Nephron (organoid): ENCODE measurements around the gene INTS7.

Source experiments
- H3K27ac Mint-ChIP-seq, 3 experiments: 2 replicates each; pipeline ENCODE4 v1.8.0; 2020; ENCODE audit warnings: mixed read lengths in 3 of 3, mild to moderate bottlenecking in 2 of 3, moderate library complexity in 1 of 3
- H3K27me3 Mint-ChIP-seq: 2 replicates; pipeline ENCODE4 v1.8.0; 2021; ENCODE audit warnings: low read depth, mild to moderate bottlenecking, moderate library complexity, mixed read lengths
- H3K36me3 Mint-ChIP-seq: 2 replicates; pipeline ENCODE4 v1.8.0; 2020; ENCODE audit warnings: low read depth, mixed read lengths
- H3K4me1 Mint-ChIP-seq: 2 replicates; pipeline ENCODE4 v1.8.0; 2020; ENCODE audit warnings: mixed read lengths
- H3K4me3 Mint-ChIP-seq, 3 experiments: 2 replicates each; pipeline ENCODE4 v1.8.0; 2020; ENCODE audit warnings: mild to moderate bottlenecking in 3 of 3, mixed read lengths in 3 of 3, moderate library complexity in 2 of 3
- H3K9me3 Mint-ChIP-seq: 2 replicates; pipeline ENCODE4 v1.8.0; 2020; ENCODE audit warnings: mixed read lengths
- TF ChIP-seq, protein P1 (sequence below), 3 experiments: fragments of 200-600 bp; sonication (generic); IDR thresholded peaks; one replicate each; pipeline ENCODE4 v1.5.0; 2021; ENCODE audit warnings: antibody characterized with exemption in 3 of 3; ENCODE audit not compliant: unreplicated experiment in 3 of 3

The INTS7 gene

DNA sequence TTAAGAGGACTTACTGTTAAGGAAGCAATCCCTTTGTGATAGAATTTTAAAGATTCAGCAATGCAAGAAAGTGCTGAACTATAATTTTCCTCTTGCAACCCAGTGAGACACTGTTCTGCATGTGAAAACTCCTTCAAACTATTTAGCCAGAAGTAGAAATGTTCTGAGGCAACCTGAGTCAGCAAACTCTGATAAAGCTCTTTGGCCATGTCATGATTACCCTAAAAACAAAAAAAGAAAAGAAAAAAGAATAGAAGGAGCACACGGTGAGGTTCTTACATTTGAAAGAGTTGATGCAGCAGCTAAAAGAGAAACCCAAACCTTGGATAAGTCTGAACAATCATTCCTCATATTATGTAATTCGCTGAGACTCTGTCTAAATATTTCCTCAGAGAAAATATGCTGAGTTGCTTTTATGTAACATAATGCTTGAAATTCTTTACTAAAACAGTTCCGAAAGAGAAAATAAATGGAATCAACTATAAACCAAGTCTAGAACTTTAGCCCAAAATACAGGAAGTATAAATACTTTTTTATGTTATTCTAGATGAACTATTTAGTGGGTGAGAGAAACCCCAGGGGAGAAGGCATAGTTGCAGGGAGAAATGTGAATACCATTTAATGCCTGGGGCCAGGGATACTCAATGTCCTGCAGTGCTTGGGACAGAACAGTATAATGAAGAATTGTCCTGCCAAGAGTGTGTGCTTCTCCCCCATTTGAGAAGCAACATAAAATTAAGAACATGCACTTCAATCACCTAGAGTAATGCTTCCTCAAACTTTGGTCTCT, 60.0 kb downstream of the INTS7 start:
- Mint-ChIP-seq H3K4me3 (no peak overlapping the region), H3K27ac (peak overlapping the region in 2 of 3 experiments; percentile 35 to 38), H3K4me1 (no peaks in the 10 kb centered on the region), H3K36me3 (peaks cover 56% of the 10 kb centered on the region), H3K9me3 (no peaks in the 10 kb centered on the region), H3K27me3 (no peaks in the 10 kb centered on the region)
- TF ChIP-seq, protein P1, sequence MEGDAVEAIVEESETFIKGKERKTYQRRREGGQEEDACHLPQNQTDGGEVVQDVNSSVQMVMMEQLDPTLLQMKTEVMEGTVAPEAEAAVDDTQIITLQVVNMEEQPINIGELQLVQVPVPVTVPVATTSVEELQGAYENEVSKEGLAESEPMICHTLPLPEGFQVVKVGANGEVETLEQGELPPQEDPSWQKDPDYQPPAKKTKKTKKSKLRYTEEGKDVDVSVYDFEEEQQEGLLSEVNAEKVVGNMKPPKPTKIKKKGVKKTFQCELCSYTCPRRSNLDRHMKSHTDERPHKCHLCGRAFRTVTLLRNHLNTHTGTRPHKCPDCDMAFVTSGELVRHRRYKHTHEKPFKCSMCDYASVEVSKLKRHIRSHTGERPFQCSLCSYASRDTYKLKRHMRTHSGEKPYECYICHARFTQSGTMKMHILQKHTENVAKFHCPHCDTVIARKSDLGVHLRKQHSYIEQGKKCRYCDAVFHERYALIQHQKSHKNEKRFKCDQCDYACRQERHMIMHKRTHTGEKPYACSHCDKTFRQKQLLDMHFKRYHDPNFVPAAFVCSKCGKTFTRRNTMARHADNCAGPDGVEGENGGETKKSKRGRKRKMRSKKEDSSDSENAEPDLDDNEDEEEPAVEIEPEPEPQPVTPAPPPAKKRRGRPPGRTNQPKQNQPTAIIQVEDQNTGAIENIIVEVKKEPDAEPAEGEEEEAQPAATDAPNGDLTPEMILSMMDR (IDR thresholded peaks at IDR 0.05; ENCODE audit: unreplicated experiment in 3 of 3), result no peak

DNA sequence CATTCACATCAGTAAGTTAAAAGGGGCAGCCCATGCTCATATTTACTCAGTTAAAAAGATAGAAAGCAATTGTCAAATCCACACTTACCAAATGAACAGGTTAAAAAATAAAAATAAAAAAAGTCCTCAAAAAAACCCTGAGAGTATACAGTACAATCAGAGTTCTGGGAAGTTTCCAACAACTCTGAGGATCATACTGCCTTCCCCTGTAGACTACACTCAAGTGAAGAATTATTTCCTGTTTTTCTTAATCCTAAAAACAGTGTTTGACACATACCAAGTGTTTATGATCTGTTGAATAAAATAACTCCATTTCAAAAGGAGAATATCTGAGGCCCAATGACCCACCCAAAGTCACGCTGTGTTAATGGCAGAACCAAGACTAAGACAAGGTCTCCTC, 61.8 kb downstream of the INTS7 start:
- H3K27ac Mint-ChIP-seq, result no peak overlapping the region
- H3K27me3 Mint-ChIP-seq, result no peaks in the 10 kb centered on the region
- TF ChIP-seq, protein P1 (IDR thresholded peaks at IDR 0.05; ENCODE audit: unreplicated experiment in 3 of 3), result no peak
- H3K4me1 Mint-ChIP-seq, result no peaks in the 10 kb centered on the region
- H3K36me3 Mint-ChIP-seq, result peaks cover 45% of the 10 kb centered on the region
- H3K9me3 Mint-ChIP-seq, result no peaks in the 10 kb centered on the region
- H3K4me3 Mint-ChIP-seq, result no peak overlapping the region

DNA sequence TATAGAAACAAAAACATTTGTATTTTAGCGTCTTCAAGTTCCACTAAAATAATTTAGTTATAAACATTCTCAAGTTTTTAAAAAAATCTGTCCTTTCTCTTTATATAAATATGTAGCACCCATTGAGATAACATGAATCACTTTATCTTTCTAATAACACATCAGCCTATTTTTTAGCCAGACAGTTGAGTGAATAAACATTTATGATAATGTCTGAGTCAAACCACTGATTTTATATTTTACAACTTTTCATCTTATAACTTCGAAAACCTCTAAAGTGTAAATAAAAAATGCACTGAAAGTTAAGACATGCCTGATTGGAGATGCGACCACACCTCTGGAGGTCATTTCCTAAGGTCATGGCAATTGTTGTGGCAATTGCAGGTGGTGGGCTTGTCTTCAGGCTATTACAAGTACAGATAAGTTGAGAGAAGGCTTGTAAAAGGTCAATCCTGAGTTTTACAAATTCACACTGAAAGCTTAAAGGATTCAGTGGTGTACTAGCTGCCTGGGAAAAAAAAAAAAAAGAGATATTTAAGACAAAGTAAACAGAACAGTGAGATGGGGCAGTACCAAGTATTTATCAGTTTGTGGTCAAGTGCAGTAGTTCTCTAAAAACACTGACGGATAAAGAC, 67.0 kb downstream of the INTS7 start:
- no peak overlapping the region for H3K27ac Mint-ChIP-seq
- H3K4me3 Mint-ChIP-seq, result no peak overlapping the region
- peaks cover 10% of the 10 kb centered on the region for H3K9me3 Mint-ChIP-seq
- H3K36me3 Mint-ChIP-seq, result peaks cover 56% of the 10 kb centered on the region
- TF ChIP-seq, protein P1 (IDR thresholded peaks at IDR 0.05; ENCODE audit: unreplicated experiment in 3 of 3), result no peak
- no peaks in the 10 kb centered on the region for H3K27me3 Mint-ChIP-seq
- no peaks in the 10 kb centered on the region for H3K4me1 Mint-ChIP-seq

DNA sequence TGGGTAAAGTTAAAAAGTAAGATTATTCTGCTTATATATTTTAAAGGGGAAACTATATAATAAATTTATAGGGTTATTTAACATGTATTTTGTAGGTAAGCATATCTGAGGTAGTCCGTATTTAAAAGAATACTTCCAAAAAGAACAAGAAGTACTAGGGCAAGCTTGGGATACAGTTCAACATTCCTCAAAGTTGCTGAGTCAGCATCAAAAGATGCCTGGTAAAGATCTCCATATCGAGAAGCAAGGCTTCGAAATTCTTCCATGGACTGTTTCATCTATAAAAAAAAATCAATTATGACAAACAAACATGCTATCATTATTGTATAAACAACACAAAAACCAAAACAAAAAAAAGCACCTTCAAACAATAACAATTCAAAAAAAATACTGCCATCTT, 67.7 kb downstream of the INTS7 start:
- H3K27me3 Mint-ChIP-seq, result no peaks in the 10 kb centered on the region
- peaks cover 62% of the 10 kb centered on the region for H3K36me3 Mint-ChIP-seq
- TF ChIP-seq, protein P1 (IDR thresholded peaks at IDR 0.05; ENCODE audit: unreplicated experiment in 3 of 3), result no peak
- no peaks in the 10 kb centered on the region for H3K4me1 Mint-ChIP-seq
- H3K4me3 Mint-ChIP-seq, result no peak overlapping the region
- peaks cover 15% of the 10 kb centered on the region for H3K9me3 Mint-ChIP-seq
- H3K27ac Mint-ChIP-seq, result no peak overlapping the region

DNA sequence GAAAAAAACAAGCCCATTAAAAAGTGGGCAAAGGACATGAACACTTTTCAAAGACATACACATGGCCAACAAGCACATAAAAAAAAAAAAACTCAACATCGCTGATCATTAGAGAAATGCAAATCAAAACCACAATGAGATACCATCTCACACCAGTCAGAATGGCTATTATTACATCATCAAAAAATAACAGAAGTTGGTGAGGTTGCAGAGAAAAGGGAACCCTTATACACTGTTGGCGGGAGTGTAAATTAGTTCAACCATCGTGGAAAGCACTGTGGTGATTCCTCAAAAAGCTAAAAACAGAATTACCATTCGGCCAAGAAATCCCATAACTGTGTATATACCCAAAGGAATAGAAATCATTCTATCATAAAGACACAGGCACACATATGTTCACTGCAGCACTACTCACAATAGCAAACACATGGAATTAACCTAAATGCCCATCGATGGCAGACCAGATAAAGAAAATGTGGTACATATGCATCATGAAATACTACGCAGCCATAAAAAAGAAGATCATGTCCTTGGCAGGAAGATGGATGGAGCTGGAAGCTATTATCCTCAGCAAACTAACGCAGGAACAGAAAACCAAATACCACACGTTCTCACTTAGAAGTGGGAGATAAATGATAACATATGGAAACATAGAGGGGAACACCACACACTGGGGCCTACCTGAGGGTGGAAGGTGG, 70.1 kb downstream of the INTS7 start:
- TF ChIP-seq, protein P1 (IDR thresholded peaks at IDR 0.05; ENCODE audit: unreplicated experiment in 3 of 3), result no peak

More for the DNA sequence above, 70.1 kb downstream of the INTS7 start:
- Mint-ChIP-seq H3K4me3 (no peak overlapping the region), H3K9me3 (peaks cover 19% of the 10 kb centered on the region), H3K4me1 (no peaks in the 10 kb centered on the region), H3K27me3 (no peaks in the 10 kb centered on the region), H3K36me3 (peaks cover 76% of the 10 kb centered on the region), H3K27ac (no peak overlapping the region)
